ENCODE data around the gene NR2F6.
"Not testable (repeated sequence)": the region's sequence is repeated elsewhere in the genome, so short reads cannot be mapped to it uniquely, and the experiment has no call there.

NR2F6 gene

DNA sequence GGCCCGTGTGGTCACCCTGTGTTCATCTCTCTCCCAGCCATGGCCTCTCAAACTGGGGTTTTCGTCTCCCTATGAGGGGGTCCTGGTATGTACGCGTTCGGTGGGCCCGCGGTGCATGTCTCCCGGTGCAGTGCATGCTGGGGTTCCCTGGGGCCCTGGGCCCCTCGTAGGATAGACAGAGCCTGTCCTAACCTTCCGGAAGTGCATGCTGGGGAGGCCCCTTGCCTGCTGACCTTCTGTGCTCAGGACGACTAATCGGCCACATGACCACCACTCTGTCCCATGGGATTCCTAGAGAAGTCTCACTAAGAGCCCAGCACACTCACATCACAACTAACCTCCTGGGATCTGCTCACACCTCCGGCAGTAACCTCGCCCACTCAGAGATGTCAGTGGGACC is 35.4 kb downstream of the NR2F6 start:
- DNase-seq (ENCODE audit: low read depth) = peak; percentile 17

DNA sequence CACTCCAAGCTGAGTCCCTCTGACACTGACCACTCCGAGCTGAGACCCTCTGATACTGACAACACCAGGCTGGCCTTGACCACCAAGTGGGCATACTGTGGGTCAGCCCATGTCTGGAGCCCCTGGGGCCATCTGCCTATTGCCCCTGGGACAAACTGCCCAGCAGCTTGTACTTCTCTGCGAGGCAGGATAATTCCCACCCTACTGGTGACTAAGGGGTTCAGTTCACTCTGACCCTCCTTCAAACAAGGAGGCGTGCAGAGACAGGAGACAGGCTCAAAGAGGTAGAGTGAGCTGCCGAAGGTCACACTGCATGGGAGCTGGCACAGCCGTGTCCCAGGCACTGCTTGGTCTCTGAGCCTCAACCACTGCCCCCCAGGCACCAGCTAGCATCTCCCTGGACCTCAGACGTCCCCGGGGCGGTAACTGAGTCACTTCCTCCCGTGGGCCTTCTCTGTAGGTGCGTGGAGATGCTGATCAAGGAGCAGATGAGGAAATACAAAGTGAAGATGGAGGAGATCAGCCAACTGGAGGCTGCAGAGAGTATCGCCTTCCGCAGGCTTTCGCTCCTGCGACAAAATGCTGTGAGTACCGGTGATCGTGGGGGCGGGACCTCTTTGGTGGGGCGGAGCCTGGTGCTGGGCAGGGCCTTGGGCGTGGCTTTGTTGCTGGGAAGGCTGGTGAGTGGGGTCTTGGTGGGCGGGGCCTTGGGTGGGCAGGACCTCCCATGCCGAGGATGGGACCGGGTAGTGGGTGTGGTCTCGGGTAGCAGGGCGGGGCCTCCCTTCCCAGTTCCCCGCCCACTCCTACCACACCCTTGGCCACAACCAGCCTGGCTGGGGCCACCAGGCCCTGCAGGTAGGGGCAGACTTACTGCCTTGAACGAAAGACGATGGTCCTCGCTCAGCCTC is 36.3 kb downstream of the NR2F6 start:
- no peak for DNase-seq (ENCODE audit: low read depth)

DNA sequence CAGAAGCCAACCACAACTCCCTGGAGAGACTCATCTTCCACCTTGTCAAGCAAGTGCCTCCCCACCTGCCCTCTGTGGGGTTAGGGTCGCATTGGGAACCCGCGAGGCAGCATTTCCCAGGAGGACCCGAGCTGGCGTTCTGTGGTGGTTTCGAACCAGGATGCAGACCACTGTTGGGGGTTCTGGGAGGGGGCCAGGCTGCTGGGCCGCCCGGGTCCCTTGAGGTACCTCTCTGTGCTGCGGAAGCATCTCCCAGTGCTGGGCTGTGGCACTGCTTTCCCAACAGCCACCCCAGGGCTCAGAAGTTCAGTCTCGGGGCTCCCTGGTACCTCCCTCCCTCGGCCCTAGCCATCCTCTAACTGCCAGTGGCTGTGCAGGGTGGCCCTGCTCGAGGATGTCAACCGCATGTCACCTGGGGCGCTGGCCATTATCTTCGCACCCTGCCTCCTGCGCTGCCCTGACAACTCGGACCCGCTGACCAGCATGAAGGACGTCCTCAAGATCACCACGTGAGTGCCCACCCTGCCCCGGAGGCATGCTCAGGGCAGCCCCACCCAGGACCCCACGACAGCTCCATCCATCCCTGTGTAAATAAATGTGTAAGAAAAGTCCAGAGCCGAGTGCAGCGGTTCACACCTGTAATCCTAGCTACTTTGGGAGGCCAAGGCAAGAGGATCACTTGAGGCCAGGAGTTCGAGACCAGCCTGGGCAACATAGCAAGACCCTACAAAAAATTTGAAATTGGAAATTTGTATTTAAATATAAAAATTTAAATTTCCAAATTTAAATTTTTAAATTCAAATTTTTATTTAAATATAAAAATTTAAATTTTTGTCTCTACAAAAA is 38.8 kb downstream of the NR2F6 start:
- no peak for DNase-seq (ENCODE audit: low read depth)

DNA sequence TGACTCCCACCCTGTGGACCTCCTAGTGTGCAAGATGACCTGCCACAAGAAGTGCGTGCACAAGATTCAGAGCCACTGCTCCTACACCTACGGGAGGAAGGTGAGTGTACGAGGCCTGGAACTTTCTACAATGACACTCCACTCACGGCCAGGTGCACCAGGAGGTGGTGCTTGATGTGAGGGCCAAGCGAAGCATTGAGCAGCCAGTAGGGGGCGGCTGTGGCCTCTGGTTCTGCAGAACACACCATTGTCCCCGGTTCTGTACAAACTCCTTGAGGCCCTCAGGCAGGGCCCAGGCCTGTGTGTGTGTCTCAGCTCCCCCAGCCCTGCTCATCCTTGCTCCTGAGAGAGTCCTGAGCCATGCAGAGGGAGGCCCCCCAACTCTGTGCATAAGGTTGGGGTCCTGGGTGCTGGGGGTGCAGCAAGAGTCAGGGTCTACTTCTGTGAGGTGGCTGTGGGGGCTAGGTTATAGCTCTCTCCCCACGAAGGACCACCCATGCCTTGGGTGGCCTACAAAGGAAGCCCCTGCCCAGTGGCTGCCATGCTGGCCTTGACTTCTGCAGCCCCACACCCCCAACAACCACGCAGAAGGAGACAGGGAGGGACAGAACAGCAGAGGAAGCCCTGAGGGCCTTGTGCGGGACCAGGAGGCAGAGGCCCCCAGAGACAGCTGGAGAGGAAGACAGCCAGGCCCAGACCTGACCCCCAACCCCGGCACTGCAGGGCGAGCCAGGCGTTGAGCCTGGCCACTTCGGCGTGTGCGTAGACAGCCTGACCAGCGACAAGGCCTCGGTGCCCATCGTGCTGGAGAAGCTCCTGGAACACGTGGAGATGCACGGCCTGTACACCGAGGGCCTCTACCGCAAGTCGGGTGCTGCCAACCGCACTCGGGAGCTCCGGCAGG is 40.2 kb downstream of the NR2F6 start:
- no peak for DNase-seq (ENCODE audit: low read depth)

DNA sequence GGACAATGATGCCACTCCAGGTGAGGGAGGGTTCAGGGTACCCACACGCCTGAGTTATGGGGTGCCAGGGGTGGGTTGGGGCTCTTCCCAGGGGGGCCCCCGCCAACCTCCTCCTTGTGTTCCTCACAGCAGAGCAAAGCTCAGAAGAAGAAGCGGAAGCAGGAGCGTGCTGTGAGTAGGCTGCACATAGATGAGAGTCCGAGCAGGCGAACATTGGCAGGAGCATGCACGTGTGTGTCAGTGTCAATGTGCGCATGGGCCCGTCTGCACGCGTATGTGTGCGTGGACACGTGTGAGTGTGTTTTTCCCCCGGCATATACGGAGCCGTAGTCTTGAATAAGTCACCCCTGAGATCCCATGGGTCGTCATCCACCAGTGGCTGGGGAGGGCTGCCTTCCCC is 43.0 kb downstream of the NR2F6 start:
- no peak for DNase-seq (ENCODE audit: low read depth)

DNA sequence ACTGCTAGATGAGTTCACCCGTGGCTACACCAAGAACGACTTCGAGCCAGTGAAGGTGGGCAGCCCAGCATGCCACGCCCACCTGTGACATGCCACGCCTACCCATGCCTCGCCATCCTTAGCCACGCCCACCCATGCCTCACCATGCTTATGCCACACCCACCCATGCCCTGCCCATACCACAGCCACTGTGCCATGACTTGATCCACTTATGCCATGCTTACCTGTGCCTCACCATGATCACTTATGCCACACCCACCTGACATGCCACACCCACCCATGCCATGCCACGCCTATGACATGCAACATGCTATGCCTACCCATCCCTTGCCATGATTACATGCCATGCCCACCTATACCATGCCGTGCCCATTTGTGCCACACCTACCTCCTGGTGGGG is 43.5 kb downstream of the NR2F6 start:
- no peak for DNase-seq (ENCODE audit: low read depth)

DNA sequence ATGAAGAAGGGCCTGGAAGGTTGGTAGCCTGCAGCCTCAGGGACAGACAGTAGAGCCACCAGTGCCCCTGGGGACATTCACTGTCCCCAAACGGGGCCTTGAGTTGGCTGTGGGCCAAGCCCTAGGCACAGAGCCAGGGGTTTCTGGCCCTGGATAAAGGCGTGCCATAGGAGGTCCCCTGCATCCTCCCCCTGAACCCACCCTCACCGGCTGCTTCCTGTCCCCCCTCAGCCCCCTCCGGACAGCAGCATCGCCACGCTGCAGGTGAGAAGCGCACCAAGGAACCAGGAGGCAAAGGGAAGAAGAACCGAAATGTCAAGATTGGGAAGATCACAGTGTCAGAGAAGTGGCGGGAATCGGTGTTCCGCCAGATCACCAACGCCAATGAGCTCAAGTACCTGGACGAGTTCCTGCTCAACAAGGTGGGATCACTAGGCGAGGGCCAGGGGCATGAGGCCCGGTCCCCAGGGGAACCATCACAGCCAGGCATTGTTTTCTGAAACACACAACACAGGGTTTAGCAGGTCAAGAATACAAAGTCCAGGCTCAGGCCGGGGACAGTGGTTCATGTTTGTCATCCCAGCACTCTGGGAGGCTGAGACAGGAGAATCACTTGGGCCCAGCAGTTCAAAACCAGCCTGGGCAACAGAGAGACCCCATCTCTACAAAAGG is 45.2 kb downstream of the NR2F6 start:
- DNase-seq (ENCODE audit: low read depth) = no peak

DNA sequence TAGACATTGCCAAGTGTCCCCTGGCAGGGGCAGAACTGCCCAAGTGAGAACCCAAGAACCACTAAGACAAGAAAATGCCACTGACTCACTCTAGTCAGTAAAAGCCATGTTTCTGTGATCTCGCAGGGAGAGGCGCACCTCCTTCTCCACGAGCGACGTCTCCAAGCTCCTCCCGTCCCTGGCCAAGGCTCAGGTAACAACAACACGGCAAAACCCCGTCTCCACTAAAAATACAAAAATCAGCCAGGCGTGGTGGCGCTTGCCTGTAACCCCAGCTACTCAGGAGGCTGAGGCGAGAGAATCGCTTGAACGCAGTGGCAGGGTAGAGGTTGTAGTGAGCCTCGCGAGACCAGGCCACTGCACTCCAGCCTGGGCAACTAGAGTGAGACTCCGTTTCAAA is 48.1 kb downstream of the NR2F6 start:
- no peak for DNase-seq (ENCODE audit: low read depth)

DNA sequence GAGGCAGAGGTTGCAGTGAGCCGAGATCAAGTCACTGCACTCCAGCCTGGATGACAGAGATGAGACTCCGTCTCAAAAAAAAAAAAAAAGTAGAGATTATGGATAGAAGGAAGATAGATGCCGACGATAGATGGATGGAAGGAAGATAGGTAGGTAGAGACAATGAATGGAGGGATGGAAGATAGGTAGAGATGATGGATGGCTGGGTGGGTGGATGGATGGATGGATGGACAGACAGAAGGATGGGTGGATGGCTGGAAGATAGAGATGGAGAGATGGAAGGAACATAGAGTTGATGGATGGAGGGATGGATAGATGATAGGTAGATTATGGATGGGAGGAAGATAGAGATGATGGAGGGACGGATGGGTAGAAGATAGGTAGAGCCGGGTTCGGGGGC is 49.1 kb downstream of the NR2F6 start:
- no peak for DNase-seq (ENCODE audit: low read depth)

DNA sequence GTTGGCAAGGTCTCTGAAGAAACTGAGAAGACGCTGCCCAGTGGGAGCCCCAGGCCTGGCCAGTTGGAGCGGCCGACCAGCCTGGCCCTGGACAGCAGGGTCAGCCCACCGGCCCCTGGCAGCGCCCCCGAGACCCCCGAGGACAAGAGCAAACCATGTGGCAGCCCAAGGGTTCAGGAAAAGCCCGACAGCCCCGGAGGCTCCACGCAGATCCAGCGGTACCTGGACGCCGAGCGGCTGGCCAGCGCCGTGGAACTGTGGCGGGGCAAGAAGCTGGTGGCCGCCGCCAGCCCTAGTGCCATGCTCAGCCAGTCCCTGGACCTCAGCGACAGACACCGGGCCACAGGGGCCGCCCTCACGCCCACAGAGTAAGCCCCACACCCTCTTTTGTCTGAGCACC is 50.6 kb downstream of the NR2F6 start:
- DNase-seq (ENCODE audit: low read depth) = no peak

DNA sequence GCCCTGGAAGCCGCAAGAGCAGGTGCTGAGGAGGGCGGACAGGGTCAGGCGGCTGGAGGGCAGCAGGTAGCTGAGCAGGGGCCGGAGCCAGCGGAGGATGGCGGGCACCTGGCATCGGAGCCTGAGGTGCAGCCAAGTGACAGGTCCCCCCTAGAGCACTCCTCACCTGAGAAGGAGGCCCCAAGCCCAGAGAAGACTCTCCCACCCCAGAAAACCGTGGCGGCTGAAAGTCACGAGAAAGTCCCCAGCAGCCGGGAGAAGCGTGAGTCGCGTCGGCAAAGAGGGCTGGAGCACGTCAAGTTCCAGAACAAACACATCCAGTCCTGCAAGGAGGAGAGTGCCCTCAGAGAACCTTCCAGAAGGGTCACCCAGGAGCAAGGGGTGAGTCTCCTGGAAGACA is 51.1 kb downstream of the NR2F6 start:
- DNase-seq (ENCODE audit: low read depth) = no peak

DNA sequence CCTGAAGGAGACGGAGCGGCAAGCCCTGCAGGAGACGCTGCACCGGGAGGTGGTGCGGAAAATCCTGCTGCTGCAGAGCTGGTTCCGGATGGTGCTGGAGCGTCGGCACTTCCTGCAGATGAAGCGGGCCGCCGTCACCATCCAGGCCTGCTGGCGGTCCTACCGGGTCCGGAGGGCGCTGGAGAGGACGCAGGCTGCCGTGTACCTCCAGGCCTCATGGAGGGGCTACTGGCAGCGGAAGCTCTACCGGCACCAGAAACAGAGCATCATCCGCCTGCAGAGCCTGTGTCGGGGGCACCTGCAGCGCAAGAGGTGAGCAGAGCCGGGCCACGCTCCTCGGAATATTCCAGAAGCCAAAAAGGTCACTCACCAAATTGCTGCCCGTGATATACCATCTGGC is 53.0 kb downstream of the NR2F6 start:
- no peak for DNase-seq (ENCODE audit: low read depth)

DNA sequence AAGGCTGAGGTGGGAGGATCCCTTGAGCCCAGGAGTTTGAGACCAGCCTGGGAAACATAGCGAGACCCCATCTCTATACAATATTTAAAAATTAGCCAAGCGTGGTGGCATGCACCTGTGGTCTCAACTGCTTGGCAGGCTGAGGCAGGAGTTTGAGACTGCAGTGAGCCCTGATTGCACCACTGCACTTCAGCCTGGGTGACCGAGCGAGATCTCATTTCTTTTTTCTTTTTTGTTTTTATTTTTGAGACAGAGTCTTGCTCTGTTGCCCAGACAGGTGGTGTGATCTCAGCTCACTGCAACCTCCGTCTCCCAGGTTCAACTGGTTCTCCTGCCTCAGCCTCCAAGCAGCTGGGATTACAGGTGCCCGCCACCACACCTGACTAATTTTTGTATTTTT is 54.0 kb downstream of the NR2F6 start:
- not testable (repeated sequence) for DNase-seq (ENCODE audit: low read depth)

DNA sequence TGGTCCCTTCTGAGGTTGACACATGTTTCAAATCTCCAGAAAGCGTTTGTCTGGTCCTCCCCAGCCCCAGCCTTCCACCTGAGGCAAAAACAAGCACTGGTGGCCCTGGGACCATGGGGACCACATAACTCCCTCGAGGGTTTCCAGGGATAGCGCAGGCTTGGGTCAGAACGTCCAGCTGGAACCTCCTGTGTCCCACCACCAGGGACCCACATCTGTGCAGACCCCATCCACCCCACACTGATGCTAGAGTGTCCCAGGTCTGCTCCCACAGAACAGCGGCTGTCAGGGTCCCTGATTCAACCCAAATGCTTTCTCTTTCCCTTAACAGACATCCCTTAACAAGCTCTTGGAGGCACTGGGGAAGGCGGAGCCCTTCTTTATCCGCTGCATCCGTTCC is 60.1 kb downstream of the NR2F6 start:
- no peak for DNase-seq (ENCODE audit: low read depth)

DNA sequence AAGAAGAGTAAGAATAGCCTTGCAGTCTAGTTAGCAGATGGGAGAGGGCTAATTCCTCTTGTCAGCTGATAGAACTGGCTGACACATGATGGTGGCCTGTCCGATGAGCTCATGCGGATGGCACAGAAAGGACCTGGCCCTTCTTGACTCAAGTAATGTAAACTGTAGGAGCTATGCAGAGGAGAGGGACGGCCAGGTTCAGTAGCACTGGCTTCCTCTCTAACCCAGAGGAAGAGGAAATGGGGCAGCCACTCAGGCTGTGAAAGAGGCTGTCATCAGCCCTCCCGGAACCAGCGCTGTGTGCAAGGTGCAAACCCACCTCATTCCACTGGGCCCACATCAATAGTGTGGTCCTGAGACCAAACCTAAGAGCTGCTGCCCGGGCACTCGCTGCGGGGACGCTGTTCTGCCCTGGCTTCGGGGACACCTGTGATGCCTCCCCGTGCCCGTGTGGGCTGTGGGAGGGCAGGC is 61.3 kb downstream of the NR2F6 start:
- DNase-seq (ENCODE audit: low read depth) = no peak

DNA sequence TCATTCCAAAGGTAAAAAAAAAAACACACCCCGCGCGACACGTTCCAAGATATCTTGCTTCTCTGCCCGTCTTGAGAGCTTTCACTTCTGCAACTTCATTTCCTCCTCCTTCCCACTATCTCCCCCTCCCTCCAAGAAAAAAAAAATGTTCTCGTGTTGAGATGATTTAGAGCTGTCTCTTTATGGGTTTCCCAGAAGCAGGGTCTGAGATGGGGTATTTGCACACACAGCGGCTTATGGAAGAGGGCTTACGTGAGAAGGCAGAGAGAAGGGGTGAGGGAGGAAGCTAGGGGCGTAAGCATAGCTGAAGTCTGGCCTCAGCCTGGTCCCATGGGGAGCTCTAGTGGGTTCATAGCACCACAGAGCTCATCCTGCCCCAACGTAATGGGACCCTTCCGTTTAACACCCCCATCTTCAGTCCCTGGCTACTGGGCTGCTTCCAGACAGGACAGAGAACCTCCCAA is 61.8 kb downstream of the NR2F6 start:
- DNase-seq (ENCODE audit: low read depth) = no peak

DNA sequence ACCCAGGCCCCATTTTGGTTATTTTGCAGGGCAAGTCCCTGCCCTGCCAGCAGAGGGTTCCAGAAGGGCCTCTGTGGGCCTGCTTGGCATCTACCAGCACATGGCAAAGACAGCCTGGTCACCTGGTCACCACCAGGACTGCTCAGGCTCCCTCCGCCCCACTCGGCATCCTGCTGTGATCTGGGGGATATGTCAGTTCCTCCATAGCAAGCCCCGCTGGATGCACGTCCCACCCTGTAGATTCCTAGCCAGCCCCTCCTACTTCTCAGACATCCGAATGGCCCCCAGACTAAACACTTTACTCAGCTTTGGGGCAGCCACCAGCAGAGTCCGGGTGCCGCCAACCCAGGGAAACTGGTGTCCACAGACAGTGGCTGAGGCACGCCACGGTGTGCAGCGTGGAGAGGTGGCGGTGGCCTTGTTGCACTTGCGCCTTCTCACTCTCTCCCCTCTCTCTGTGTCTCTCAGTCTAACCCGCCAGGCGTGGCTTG is 62.4 kb downstream of the NR2F6 start:
- DNase-seq (ENCODE audit: low read depth) = no peak

Data from stromal cell of bone marrow (primary cell).